CD14-positive monocyte (primary cell): Measurements from ENCODE around the gene TANC1. TPM values are rescaled to one million over a fixed set of nuclear protein-coding genes. Genes with fewer than 3 reads are reported as not detected.

ENCODE experiments used
- DNase-seq, 3 donors: peaks; one replicate each; pipeline ENCODE4 v3.0.0-alpha.2; 2011 to 2022
- H2AFZ ChIP-seq: 2 replicates; pipeline ENCODE4 v1.6.0; 2012; ENCODE audit warnings: mild to moderate bottlenecking, low read depth, low read length, inconsistent platforms; ENCODE audit not compliant: insufficient read depth, poor library complexity, severe bottlenecking
- H3K27ac ChIP-seq, 2 donors: 1 replicate in 1 of 2; 2 replicates in 1 of 2; pipeline ENCODE4 v1.5.1; 2012 to 2013; ENCODE audit warnings: low read length in 2 of 2, control low read depth in 1 of 2, inconsistent platforms in 1 of 2, low read depth in 1 of 2, mild to moderate bottlenecking in 1 of 2
- H3K27me3 ChIP-seq, 2 donors: one replicate each; pipeline versions ENCODE4 v1.6.0 to v1.6.1; 2011 to 2013; ENCODE audit warnings: low read length in 2 of 2; ENCODE audit not compliant: control insufficient read depth in 2 of 2, insufficient read depth in 2 of 2
- H3K36me3 ChIP-seq, 2 donors: replicated peaks in 1 of 2; 1 replicate in 1 of 2; 2 replicates in 1 of 2; pipeline versions ENCODE4 v1.5.1 to v1.6.1; 2012 to 2013; ENCODE audit warnings: low read length in 2 of 2, control low read depth in 1 of 2, inconsistent platforms in 1 of 2, mild to moderate bottlenecking in 1 of 2; ENCODE audit not compliant: insufficient read depth in 2 of 2, control insufficient read depth in 1 of 2
- H3K4me1 ChIP-seq, 2 donors: 1 replicate in 1 of 2; 2 replicates in 1 of 2; pipeline versions ENCODE4 v1.5.1 to v1.6.1; 2012 to 2013; ENCODE audit warnings: low read length in 2 of 2, control low read depth in 1 of 2, inconsistent platforms in 1 of 2, mild to moderate bottlenecking in 1 of 2, moderate library complexity in 1 of 2; ENCODE audit not compliant: insufficient read depth in 2 of 2, control insufficient read depth in 1 of 2
- H3K4me2 ChIP-seq: replicated peaks from 2 replicates; pipeline ENCODE3; 2012; ENCODE audit warnings: low read length, moderate library complexity, mild to moderate bottlenecking; ENCODE audit not compliant: poor library complexity, severe bottlenecking; ENCODE audit errors: extremely low read depth
- H3K4me3 ChIP-seq, 3 experiments: fragments of 200-600 bp in 1 of 3; sonication (generic) in 1 of 3; replicated peaks in 1 of 3; 1 replicate in 2 of 3; 2 replicates in 1 of 3; pipeline ENCODE4 v1.5.1; 2011 to 2013; ENCODE audit warnings: low read length in 3 of 3, mild to moderate bottlenecking in 3 of 3, control low read depth in 2 of 3, low read depth in 2 of 3, inconsistent platforms in 1 of 3, moderate library complexity in 1 of 3
- H3K79me2 ChIP-seq: 2 replicates; pipeline ENCODE4 v1.6.0; 2012; ENCODE audit warnings: mild to moderate bottlenecking, control low read depth, inconsistent platforms, low read length, moderate library complexity; ENCODE audit not compliant: insufficient read depth
- H3K9ac ChIP-seq: 2 replicates; pipeline ENCODE4 v1.6.0; 2017; ENCODE audit warnings: low read length, mild to moderate bottlenecking; ENCODE audit not compliant: insufficient read depth, poor library complexity, severe bottlenecking
- H3K9me3 ChIP-seq, 2 donors: replicated peaks in 1 of 2; 1 replicate in 1 of 2; 2 replicates in 1 of 2; pipeline versions ENCODE4 v1.5.1 to v1.6.1; 2012 to 2013; ENCODE audit warnings: low read length in 2 of 2, control low read depth in 1 of 2; ENCODE audit not compliant: control insufficient read depth in 1 of 2, insufficient read depth in 1 of 2
- H4K20me1 ChIP-seq: 2 replicates; pipeline ENCODE4 v1.6.0; 2012; ENCODE audit warnings: mild to moderate bottlenecking, low read length, control low read depth, moderate library complexity; ENCODE audit not compliant: insufficient read depth
- H3K27ac Mint-ChIP-seq, 7 donors: one replicate each; pipeline ENCODE4 v1.8.0; 2020; ENCODE audit warnings: mild to moderate bottlenecking in 7 of 7, mixed read lengths in 7 of 7, moderate library complexity in 6 of 7, inconsistent platforms in 2 of 7
- H3K27me3 Mint-ChIP-seq, 3 donors: one replicate each; pipeline ENCODE4 v1.8.0; 2021 to 2022; ENCODE audit warnings: low read depth in 3 of 3, mild to moderate bottlenecking in 3 of 3, mixed read lengths in 3 of 3, moderate library complexity in 3 of 3, inconsistent platforms in 1 of 3
- H3K36me3 Mint-ChIP-seq, 2 donors: one replicate each; pipeline ENCODE4 v1.8.0; 2020; ENCODE audit warnings: mixed read lengths in 2 of 2, inconsistent platforms in 1 of 2, mild to moderate bottlenecking in 1 of 2
- H3K4me1 Mint-ChIP-seq: one replicate; pipeline ENCODE4 v1.8.0; 2020; ENCODE audit warnings: mild to moderate bottlenecking, mixed read lengths
- H3K4me3 Mint-ChIP-seq, 2 donors: one replicate each; pipeline ENCODE4 v1.8.0; 2020; ENCODE audit warnings: mild to moderate bottlenecking in 2 of 2, mixed read lengths in 2 of 2, moderate library complexity in 1 of 2
- H3K9me3 Mint-ChIP-seq, 7 donors: one replicate each; pipeline ENCODE4 v1.8.0; 2020 to 2022; ENCODE audit warnings: mixed read lengths in 7 of 7, mild to moderate bottlenecking in 6 of 7, moderate library complexity in 6 of 7, inconsistent platforms in 2 of 7
- WGBS: methylation state at CpG from one replicate; pipeline ENCODE4 v1.1.5; 2013; ENCODE audit warnings: missing lambda C conversion rate; ENCODE audit not compliant: insufficient coverage; 5-methylcytosine and 5-hydroxymethylcytosine counted together
- intact Hi-C, 2 donors: fragments of 100-400 bp; cut with micrococcal nuclease; formaldehyde crosslinking; loops; one replicate each; pipeline versions ENCODE4 v1.15.0 to v1.15.1; 2023
- polyA plus RNA-seq, 3 donors: library from polyadenylated mRNA; depleted of rRNA in 1 of 3; unstranded in 2 of 3; stranded (reverse) in 1 of 3; fragments of 300-500 nt in 2 of 3; fragments of >200 nt in 1 of 3; fragmentation: Illumina TruSeq in 2 of 3; gene quantifications; 1 replicate in 2 of 3; 2 replicates in 1 of 3; pipeline ENCODE4 v1.2.3, GENCODE V29; 2012 to 2021
- TF ChIP-seq, protein P1 (sequence below): fragments of 200-600 bp; IDR thresholded peaks from one replicate; pipeline ENCODE4 v1.8.0; 2022; ENCODE audit warnings: antibody characterized with exemption, mild to moderate bottlenecking

TANC1 gene
- polyA plus RNA-seq, 3 donors = 0.04 TPM; not detected in 2

DNA sequence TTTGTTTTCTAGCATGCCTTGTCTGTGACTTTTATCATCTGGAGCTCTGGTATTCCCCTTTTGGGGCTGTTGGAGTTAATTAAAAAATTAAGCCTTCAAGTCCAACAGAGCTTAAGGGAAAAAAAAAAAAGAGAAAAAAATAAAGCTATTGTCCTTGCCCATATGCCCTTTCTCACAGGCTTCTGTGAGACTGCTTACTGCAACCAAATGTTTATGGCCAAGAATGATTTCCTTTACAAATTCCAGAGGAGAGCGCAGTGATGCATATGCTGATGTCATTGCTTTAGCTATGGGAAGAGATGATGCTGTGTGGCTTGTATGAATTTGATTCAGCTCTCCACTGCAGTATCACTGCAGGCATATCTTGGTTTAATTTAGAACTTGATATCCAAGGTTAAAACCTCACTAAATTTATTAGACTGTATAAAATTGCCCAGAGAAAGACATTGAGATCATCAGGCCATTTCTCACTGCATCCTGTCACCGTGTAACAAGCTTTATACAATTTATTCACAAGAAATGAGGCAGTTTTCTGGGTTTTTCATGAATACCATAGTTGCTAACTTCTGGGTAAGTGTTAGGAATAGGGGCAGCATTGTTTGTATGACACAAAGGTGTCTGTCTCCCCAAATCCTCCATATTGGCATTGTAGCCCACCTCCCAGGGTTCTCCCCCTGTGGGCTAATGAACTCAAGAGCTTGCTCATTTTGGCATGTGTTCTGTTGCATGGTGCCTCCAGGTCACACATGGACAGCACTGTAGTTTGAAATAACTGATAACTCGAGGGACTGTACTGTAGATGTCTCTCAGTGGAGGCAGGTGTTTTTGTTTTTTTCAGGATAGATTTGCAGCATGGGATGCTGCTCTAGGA lies 85.0 kb downstream of the TANC1 start:
- H3K4me1 Mint-ChIP-seq = no peaks in the 10 kb centered on the region
- TF ChIP-seq, protein P1, sequence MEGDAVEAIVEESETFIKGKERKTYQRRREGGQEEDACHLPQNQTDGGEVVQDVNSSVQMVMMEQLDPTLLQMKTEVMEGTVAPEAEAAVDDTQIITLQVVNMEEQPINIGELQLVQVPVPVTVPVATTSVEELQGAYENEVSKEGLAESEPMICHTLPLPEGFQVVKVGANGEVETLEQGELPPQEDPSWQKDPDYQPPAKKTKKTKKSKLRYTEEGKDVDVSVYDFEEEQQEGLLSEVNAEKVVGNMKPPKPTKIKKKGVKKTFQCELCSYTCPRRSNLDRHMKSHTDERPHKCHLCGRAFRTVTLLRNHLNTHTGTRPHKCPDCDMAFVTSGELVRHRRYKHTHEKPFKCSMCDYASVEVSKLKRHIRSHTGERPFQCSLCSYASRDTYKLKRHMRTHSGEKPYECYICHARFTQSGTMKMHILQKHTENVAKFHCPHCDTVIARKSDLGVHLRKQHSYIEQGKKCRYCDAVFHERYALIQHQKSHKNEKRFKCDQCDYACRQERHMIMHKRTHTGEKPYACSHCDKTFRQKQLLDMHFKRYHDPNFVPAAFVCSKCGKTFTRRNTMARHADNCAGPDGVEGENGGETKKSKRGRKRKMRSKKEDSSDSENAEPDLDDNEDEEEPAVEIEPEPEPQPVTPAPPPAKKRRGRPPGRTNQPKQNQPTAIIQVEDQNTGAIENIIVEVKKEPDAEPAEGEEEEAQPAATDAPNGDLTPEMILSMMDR = no peak
- no peak overlapping the region for H3K27ac Mint-ChIP-seq
- intact Hi-C loops = no loop called here
- Histone ChIP-seq H3K27me3 (no peaks in the 10 kb centered on the region), H3K4me1 (no peaks in the 10 kb centered on the region), H3K36me3 (no peaks in the 10 kb centered on the region), H3K4me3 (no peak overlapping the region), H2AFZ (no peak overlapping the region), H4K20me1 (no peaks in the 10 kb centered on the region), H3K4me2 (no peak overlapping the region), H3K9me3 (no peaks in the 10 kb centered on the region), H3K79me2 (no peaks in the 10 kb centered on the region), H3K9ac (no peak overlapping the region), H3K27ac (no peak overlapping the region)
- peaks cover 0 to 1% (median 0%) of the 10 kb centered on the region in 3 donors for H3K27me3 Mint-ChIP-seq
- no peaks in the 10 kb centered on the region for H3K9me3 Mint-ChIP-seq
- H3K4me3 Mint-ChIP-seq = no peak overlapping the region
- 91% methylated on average over 1 of the region's 3 CpGs for WGBS
- no peaks in the 10 kb centered on the region for H3K36me3 Mint-ChIP-seq
- no peak for DNase-seq

DNA sequence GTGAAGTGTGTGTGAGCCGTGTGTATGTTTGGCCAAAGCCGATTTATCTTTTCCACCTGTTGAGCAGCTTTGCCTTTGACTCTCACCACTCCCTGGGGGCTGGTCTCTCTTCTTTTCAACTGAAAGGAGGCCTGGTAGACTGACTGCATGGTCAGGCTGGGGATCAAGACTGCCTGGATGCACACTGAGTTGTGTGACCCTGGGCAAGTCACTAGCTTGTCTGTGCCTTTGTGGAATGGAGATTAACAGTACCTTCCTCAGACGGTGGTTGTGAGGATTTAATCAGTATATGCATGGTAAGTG lies 85.5 kb downstream of the TANC1 start:
- H3K27me3 Mint-ChIP-seq = peaks cover 0 to 1% (median 0%) of the 10 kb centered on the region in 3 donors
- TF ChIP-seq, protein P1 = no peak
- no peaks in the 10 kb centered on the region for H3K9me3 Mint-ChIP-seq
- Histone ChIP-seq H3K27me3 (no peaks in the 10 kb centered on the region), H2AFZ (no peak overlapping the region), H4K20me1 (no peaks in the 10 kb centered on the region), H3K9ac (no peak overlapping the region), H3K79me2 (no peaks in the 10 kb centered on the region), H3K4me2 (no peak overlapping the region), H3K27ac (no peak overlapping the region), H3K9me3 (no peaks in the 10 kb centered on the region), H3K4me3 (no peak overlapping the region), H3K4me1 (no peaks in the 10 kb centered on the region), H3K36me3 (no peaks in the 10 kb centered on the region)
- no peak for DNase-seq
- no peaks in the 10 kb centered on the region for H3K36me3 Mint-ChIP-seq
- intact Hi-C loops = no loop called here
- 100% methylated on average over 1 of the region's 3 CpGs for WGBS
- no peak overlapping the region for H3K4me3 Mint-ChIP-seq
- no peak overlapping the region for H3K27ac Mint-ChIP-seq
- no peaks in the 10 kb centered on the region for H3K4me1 Mint-ChIP-seq
